Hematopoietic multipotent progenitor cell treated with erythropoietin and hydrocortisone succinate and interleukin-3 and kit ligand, for 17 days (in vitro differentiated cells): ENCODE measurements around the gene FCSK.
"Not testable (repeated sequence)": the region's sequence is repeated elsewhere in the genome, so short reads cannot be mapped to it uniquely, and the experiment has no call there.

Experiments used
- DNase-seq: peaks from one replicate; pipeline ENCODE4 v3.0.0-alpha.2; 2015; ENCODE audit warnings: low spot score

The FCSK gene

GRCh38 chr16:70524399-70524825 lies 70.0 kb downstream of the FCSK start:
- DNase-seq: not testable (repeated sequence)

- no peak for DNase-seq
These were observed 72.0 kb downstream of the FCSK start for GRCh38 chr16:70526403-70526802.

GRCh38 chr16:70527315-70527996 lies 73.1 kb downstream of the FCSK start:
- DNase-seq: peak; percentile 29

GRCh38 chr16:70529051-70529777 lies 74.8 kb downstream of the FCSK start:
- peak; percentile 82 for DNase-seq
